ENCODE data around the gene MYL5. TPM values are rescaled to one million over a fixed set of nuclear protein-coding genes. Genes with fewer than 3 reads are reported as not detected.

MYL5 gene
- total RNA-seq, 1 experiment from 2014 or later = 18.0 TPM

DNA sequence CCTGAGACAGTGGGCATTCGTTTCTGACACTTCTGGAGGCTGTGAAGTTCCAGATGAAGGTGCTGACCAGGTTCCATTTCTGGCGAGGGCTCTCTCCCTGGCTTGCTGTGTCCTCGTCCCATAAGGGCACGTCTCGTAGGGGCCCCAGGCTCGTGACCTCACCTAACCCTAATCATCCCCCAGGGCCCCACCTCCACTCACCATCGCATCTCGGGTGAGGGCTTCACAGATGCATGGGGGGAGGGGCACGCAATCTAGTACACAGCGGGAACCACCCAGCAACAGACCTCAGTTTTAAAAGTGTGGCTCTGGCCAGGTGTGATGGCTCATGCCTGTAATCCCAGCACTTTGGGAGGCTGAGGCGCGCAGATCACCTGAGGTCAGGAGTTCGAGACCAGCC is 26.9 kb upstream of the MYL5 start:
- Mint-ChIP-seq H3K27ac (no peak overlapping the region), H3K27me3 (ENCODE audit: low read depth) (peaks cover 3% of the 10 kb centered on the region), H3K4me1 (peaks cover 5 to 25% of the 10 kb centered on the region in 2 experiments; a peak in 3 of 4 replicates), H3K9me3 (peaks cover 4 to 8% of the 10 kb centered on the region in 2 experiments), H3K4me3 (no peak overlapping the region; a peak in 1 of 5 replicates), H3K36me3 (ENCODE audit: insufficient read depth in 1 of 3, low read depth in 3 of 3) (no peaks in the 10 kb centered on the region)
- Histone ChIP-seq H4K8ac (replicated peaks; ENCODE audit: insufficient read length, low read depth, low read length) (no peak overlapping the region), H3K14ac (ENCODE audit: insufficient read depth, low read length) (no peak overlapping the region), H3K56ac (ENCODE audit: insufficient read length, low read depth, low read length) (no peak overlapping the region), H4K5ac (ENCODE audit: insufficient read length, low read depth, low read length) (no peak overlapping the region), H2AFZ (ENCODE audit: low read length) (no peak overlapping the region), H2BK20ac (ENCODE audit: low read depth, low read length, poor library complexity, severe bottlenecking) (no peak overlapping the region), H3K9me3 (ENCODE audit: control insufficient read depth, low read depth, low read length) (no peaks in the 10 kb centered on the region), H3K4me1 (ENCODE audit: insufficient read depth, low read length) (no peaks in the 10 kb centered on the region), H3K9ac (ENCODE audit: extremely low read depth, insufficient read length, low read length) (no peak overlapping the region), H3T11ph (ENCODE audit: low read length) (no peak overlapping the region), H3K27ac (ENCODE audit: insufficient read length, low read depth, low read length) (no peak overlapping the region), H2BK120ac (ENCODE audit: low read depth, low read length, poor library complexity, severe bottlenecking) (no peak overlapping the region), H3K18ac (ENCODE audit: insufficient read length, low read depth, low read length) (no peak overlapping the region), H3K23me2 (ENCODE audit: insufficient read length, low read depth, low read length, poor library complexity, severe bottlenecking) (no peaks in the 10 kb centered on the region), H3K4me2 (ENCODE audit: insufficient read depth, insufficient read length, low read length) (no peak overlapping the region), H3K79me1 (ENCODE audit: insufficient read depth, low read depth, low read length, poor library complexity, severe bottlenecking) (no peaks in the 10 kb centered on the region), H2BK15ac (ENCODE audit: low read depth, low read length) (no peak overlapping the region), H3K4ac (ENCODE audit: low read depth, low read length) (no peak overlapping the region), H4K91ac (ENCODE audit: insufficient read length, low read depth, low read length) (no peak overlapping the region), H2BK12ac (ENCODE audit: insufficient read length, low read depth, low read length) (no peak overlapping the region), H2AK5ac (ENCODE audit: insufficient read length, low read length) (no peak overlapping the region), H3K23ac (ENCODE audit: insufficient read length, low read depth, low read length) (no peak overlapping the region), H3K79me2 (ENCODE audit: insufficient read depth, low read length) (no peaks in the 10 kb centered on the region), H3K27me3 (ENCODE audit: insufficient read depth, low read length) (no peaks in the 10 kb centered on the region), H2BK5ac (ENCODE audit: insufficient read length, low read length) (no peak overlapping the region), H4K20me1 (ENCODE audit: control insufficient read depth, insufficient read depth, insufficient read length) (no peaks in the 10 kb centered on the region)
- no peak for TF ChIP-seq CTCF (conservative IDR thresholded peaks at IDR 0.05)
- DNase-seq = no peak
- no CpG with 5 or more reads among the region's 13 CpGs for WGBS (ENCODE audit: extremely low coverage, insufficient read length, low lambda C conversion rate)

Data from H9 (cell line).